Umbilical cord (tissue), 2 donors: ENCODE data around the gene OSBPL9. TPM values are rescaled to one million over a fixed set of nuclear protein-coding genes. Genes with fewer than 3 reads are reported as not detected.
A peak's percentile ranks its signal among the peaks of the same experiment; 100 is the strongest.
"Not testable (repeated sequence)": the region's sequence is repeated elsewhere in the genome, so short reads cannot be mapped to it uniquely, and the experiment has no call there.

ENCODE experiments used
- DNase-seq: peaks from one replicate; pipeline ENCODE4 v3.0.0-alpha.2; 2015; ENCODE audit warnings: low spot score
- total RNA-seq: library from RNA; depleted of rRNA; stranded (reverse); fragments of >200 nt; gene quantifications from one replicate; pipeline ENCODE4 v1.2.3, GENCODE V29; 2014; ENCODE audit warnings: low replicate concordance; ENCODE audit not compliant: insufficient read depth

OSBPL9 gene
- total RNA-seq, 1 donor from 2014 or later: 110 TPM

- DNase-seq: no peak
Measured at GRCh38 chr1:51664421-51665240, 47.7 kb downstream of the OSBPL9 start.

GRCh38 chr1:51666478-51666877 lies 49.6 kb downstream of the OSBPL9 start:
- peak; percentile 54 for DNase-seq

GRCh38 chr1:51667561-51667960 lies 50.7 kb downstream of the OSBPL9 start:
- no peak for DNase-seq

- DNase-seq: no peak
Measured at GRCh38 chr1:51669272-51669671, 52.4 kb downstream of the OSBPL9 start.

GRCh38 chr1:51669816-51670215 lies 52.9 kb downstream of the OSBPL9 start:
- DNase-seq: no peak

- DNase-seq: peak; percentile 46
Measured at GRCh38 chr1:51671527-51672325, 54.8 kb downstream of the OSBPL9 start.

- no peak for DNase-seq
Measured at GRCh38 chr1:51673279-51673678, 56.4 kb downstream of the OSBPL9 start.

GRCh38 chr1:51675177-51675780 lies 58.4 kb downstream of the OSBPL9 start:
- no peak for DNase-seq

- DNase-seq: no peak
Measured at GRCh38 chr1:51679435-51679834, 62.5 kb downstream of the OSBPL9 start.

- no peak for DNase-seq
Measured at GRCh38 chr1:51684776-51685175, 67.9 kb downstream of the OSBPL9 start.

- DNase-seq: no peak
Measured at GRCh38 chr1:51686450-51686849, 69.6 kb downstream of the OSBPL9 start.

GRCh38 chr1:51689075-51689440 lies 72.2 kb downstream of the OSBPL9 start:
- no peak for DNase-seq

GRCh38 chr1:51689643-51690042 lies 72.8 kb downstream of the OSBPL9 start:
- no peak for DNase-seq

- DNase-seq: no peak
Measured at GRCh38 chr1:51690285-51690961, 73.5 kb downstream of the OSBPL9 start.

GRCh38 chr1:51691920-51692319 lies 75.0 kb downstream of the OSBPL9 start:
- DNase-seq: no peak

- DNase-seq: peak; percentile 41
Measured at GRCh38 chr1:51693419-51694155, 76.7 kb downstream of the OSBPL9 start.

GRCh38 chr1:51697166-51697565 lies 80.3 kb downstream of the OSBPL9 start:
- DNase-seq: no peak

- DNase-seq: no peak
Measured at GRCh38 chr1:51699391-51699790, 82.5 kb downstream of the OSBPL9 start.

- DNase-seq: not testable (repeated sequence)
Measured at GRCh38 chr1:51701782-51702181, 84.9 kb downstream of the OSBPL9 start.

- not testable (repeated sequence) for DNase-seq
Measured at GRCh38 chr1:51702220-51702619, 85.3 kb downstream of the OSBPL9 start.

- no peak for DNase-seq
Measured at GRCh38 chr1:51705035-51705434, 88.1 kb downstream of the OSBPL9 start.
